22Rv1 (cell line): ENCODE data around the gene STK33.

Experiments used
- ZFX ChIP-seq: fragments of 450-650 bp; IDR thresholded peaks from 2 replicates; pipeline ENCODE4 v1.6.1; 2017; ENCODE audit warnings: antibody characterized with exemption, borderline replicate concordance
- TF ChIP-seq, protein P1 (sequence below): fragments of 450-650 bp; IDR thresholded peaks from 2 replicates; pipeline ENCODE4 v1.5.1; 2017; ENCODE audit warnings: mild to moderate bottlenecking

DNA sequence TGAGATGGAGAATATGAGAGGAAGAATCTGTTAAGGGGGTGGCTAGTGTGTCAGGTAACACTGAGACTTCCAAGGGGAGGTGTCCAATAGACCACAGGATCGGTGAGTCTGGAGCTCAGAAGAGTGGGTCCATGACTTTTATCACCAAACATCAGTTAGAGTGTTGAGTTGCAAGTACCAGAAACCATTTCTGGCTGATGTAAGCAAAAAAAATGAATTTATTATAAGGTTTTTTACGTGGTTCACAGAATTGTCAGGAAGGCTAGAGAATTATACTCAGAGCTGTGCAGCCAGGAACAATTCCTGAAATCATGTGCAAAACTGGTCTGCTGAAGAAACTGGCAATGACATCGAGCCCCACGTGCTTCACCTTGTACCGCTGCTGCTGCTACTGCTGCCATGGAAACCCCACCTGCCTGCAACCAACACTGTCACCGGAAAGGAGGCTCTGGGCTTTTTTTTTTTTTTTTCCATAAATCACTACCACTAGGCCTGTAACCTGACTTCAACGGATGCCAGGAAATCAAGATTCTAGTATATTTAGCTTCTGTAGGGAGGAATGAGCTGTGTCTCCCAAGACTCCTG lies 16.6 kb upstream of the STK33 start:
- TF ChIP-seq, protein P1, sequence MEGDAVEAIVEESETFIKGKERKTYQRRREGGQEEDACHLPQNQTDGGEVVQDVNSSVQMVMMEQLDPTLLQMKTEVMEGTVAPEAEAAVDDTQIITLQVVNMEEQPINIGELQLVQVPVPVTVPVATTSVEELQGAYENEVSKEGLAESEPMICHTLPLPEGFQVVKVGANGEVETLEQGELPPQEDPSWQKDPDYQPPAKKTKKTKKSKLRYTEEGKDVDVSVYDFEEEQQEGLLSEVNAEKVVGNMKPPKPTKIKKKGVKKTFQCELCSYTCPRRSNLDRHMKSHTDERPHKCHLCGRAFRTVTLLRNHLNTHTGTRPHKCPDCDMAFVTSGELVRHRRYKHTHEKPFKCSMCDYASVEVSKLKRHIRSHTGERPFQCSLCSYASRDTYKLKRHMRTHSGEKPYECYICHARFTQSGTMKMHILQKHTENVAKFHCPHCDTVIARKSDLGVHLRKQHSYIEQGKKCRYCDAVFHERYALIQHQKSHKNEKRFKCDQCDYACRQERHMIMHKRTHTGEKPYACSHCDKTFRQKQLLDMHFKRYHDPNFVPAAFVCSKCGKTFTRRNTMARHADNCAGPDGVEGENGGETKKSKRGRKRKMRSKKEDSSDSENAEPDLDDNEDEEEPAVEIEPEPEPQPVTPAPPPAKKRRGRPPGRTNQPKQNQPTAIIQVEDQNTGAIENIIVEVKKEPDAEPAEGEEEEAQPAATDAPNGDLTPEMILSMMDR, result no peak
- no peak for TF ChIP-seq ZFX
